GM11168 (cell line): Measurements from ENCODE around the gene ZBTB9.

Experiments
- in situ Hi-C: fragments of 300-500 bp; cut with MboI; formaldehyde crosslinking; loops from one replicate; pipeline ENCODE4 v1.12.0; 2022; ENCODE audit warnings: low sequenced_read_pairs; ENCODE audit not compliant: unreplicated experiment

ZBTB9 gene

DNA sequence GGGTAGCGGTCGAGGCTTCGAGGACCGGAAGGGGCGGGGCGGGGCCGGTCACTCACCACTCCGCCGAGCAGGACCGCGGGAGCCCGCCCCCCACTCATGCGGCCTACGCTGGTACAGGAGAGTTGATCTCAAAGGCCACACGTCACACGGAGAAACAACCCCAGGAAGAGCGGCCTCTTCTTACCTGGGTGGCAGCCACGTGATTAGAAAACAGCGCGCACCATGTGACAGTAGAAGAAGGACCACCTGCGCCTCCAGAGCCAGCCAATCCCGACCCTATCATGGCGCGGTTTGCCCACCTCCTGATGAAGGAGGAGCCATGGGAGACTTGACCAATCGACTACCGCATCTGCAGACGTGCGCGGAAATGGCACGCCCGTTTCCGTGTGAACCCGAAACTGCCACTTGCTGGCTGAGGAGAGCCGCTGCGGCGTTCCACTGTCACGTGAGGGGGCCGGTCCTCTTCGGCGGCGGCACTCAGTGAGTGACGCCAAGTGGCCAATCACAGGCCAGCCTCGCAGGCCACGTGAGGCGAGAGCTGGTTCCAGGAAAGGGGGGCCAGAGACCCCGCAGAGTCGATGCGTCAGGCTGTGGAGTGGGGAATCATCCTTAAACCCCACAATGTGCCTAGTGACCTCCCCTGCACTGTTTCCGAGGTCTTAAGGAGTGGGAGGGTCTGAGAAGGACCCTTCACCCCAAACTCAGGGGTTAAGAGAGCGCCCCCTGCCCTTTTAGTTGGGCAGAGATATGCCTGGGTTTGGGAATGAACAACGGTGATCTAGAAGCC lies 36.3 kb upstream of the ZBTB9 start, which contains the start of gene CUTA:
TSS of gene CUTA (minus strand) at position 205 of the 787 bp plus-strand sequence. CDS start at position 98, 107 bp downstream.
- in situ Hi-C loops = no loop called here

DNA sequence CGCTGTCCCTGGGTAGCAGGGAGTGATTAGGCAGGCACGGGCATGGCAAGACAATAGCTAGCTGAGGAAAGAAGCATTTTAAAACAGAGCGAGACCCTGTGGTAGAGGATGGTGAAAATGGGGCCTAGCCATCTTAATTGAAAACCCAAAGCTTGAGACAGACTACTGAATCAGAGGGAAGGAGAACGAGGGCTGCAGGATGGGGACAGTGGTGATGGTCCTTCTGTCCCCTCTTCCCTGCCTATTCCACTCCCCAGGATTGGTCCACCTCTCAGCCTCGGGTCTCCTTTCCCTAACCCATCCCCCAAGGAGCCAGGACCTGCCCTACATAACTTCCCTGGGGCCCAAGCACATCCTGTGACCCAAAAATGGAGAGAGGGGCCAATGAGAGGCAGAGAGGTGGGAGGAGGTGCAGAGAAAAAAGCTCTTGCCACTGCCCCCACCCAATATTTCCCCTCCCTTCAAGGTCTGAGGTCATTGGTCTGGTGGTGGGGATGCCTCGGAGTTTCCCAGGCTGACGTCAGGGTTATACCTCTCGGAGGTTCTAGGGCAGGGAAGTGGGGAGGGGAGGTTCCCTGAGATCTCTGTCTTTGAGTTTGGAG lies 35.6 kb upstream of the ZBTB9 start:
- in situ Hi-C loops = no loop called here

GRCh38 chr6:33419580-33420490 lies 34.5 kb upstream of the ZBTB9 start, which contains the start of gene SYNGAP1:
TSS of gene SYNGAP1 (plus strand) at chr6:33420065. CDS start at chr6:33420265, 200 bp downstream.
- in situ Hi-C loops = no loop called here

DNA sequence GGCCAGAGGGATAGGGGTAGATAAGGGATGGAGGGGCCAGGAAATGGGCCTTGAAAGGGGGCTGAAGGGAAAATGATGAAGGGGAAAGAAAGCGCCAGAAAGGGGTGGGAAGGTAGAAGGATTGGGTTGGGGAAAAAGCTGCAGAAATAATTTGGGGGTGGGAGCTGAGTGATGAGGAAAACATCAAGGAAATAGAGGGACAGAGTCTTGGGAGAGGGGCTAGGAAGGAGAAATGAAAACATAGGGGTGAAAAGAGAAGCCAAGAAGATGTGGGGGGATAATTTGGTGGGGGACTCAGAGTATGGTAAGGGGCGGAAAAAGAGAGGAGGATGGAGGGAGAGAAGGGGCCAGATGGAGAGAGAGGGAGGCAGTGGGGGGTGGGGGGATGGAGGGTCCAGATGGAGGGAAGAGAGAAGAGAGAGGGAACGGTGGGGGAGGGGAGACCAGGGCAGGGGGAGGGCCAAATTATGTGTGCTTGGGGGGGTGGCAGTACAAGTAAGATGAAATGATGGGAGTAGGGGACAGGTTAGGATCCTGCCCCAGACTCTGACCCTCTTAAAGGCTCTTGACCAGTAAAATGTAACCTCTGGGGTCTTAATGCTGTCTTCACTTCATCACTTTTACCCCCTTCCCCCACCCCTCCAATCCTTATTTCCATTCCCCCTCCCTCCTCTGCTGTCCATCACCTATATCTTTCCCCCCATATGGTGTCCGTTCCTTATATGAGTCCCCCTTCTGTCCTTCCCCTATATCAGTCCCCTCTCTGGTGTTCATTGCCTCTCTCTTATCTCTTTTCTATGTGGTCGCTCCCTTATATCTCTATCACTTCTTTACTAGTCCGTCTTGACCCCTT lies 33.7 kb upstream of the ZBTB9 start:
- in situ Hi-C loops = no loop called here

GRCh38 chr6:33421344-33421643 lies 33.1 kb upstream of the ZBTB9 start:
- in situ Hi-C loops = no loop called here

DNA sequence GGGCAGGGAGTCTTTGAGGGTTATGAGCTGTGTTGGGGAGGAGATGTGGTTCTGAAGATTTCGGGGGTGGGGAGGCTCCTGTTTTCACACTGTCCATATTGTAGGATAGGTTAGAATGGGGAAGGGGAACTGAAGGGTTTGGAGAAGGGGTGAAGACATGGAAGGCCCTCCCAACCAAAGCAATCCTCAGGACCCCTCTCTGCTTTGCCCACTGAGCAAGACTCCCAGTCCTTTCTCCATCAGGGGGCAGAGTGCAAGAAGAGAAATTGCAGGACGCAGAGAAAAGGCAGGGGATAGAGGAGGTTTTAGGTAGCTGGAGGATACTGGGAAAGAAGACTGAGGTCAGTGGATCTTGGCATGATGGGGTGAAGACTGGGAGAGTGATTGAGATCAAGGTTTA lies 30.6 kb upstream of the ZBTB9 start:
- in situ Hi-C loops = no loop called here

GRCh38 chr6:33424855-33425667 lies 29.3 kb upstream of the ZBTB9 start:
- in situ Hi-C loops = no loop called here

DNA sequence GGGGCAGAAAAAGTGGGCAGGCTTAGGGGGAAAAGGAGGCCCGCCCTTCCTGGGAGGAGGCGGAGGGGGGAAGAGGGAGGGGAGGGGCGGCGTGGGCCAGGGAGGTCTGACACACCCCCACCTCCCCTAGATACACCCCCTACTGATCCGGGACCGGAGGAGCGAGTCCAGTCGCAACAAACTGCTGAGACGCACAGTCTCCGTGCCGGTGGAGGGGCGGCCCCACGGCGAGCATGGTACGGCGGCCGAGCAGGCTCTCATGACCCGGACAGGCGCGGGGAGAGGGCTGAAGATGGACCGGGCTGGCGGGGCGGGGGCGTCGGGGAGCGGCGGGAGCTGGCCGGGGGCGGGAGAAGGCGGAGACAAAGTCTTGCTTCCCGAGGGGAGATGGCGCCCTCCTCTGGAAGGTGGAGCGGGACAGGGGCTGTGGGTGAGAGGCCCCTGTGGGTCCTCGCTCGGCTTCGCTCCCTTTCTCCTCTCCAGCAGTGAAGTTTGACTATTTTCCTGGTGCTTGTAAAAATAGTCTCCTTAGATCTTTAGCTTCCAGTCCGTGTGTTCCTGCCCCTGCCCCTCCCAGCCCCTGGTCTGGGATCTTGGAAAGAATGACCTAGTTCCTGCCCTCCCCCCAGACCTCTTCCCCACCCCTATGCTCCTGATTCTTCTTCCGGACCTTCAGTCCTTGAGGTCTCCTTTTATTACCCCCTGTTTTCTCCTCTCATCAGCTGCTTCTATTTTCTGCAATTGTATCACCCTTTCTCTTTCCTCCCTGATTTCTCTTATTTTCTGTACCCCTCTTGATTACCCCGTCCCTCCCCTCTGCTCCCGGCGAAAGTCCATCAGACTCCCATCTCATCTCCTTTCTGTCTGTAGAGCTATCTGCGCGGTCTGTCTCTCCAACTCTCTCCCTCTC lies 28.5 kb upstream of the ZBTB9 start:
- in situ Hi-C loops = no loop called here

DNA sequence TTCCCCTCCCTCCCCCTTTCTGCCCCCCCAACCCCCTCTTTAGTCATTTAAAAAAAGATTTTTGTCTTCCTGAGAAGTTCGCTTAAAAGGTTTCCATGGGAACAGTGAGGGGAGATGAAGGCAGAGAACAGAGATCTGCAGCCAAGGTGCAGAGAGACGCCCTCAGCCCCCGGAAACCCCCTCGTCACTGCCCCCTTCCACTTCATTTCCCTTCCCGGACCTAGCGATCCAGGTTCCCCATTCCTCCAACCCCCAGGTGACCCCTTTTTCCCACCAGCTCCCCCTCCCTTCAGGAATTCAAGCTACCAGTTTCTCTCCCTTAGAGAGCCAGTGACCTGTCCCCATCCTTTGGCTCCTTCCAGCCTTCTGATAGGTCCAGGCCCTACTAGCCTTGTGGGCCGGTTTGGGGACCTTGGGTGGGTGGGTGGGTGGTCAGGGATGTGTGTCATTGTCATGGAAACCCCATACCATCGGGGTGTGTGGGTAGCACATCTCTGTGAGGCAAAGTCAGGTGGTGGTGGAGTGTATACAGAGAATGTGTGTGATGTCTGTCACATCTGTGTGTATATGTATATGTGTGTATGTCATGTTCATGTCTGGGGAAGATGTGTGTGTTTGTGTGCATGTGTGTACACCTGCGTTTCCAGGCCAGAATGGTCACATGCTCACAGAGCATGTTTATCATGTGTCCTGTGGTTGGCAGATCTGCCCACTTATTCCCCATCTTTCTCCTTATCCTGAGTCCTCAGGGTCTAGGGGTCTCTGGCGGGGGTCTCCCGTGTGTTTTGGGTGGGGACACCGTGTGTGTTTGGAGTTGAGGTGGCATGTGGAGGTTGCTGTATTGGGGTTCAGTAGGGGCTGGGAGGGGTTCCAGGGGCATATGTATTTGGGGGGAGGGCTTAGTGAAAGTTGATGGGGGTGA lies 27.5 kb upstream of the ZBTB9 start:
- in situ Hi-C loops = no loop called here

DNA sequence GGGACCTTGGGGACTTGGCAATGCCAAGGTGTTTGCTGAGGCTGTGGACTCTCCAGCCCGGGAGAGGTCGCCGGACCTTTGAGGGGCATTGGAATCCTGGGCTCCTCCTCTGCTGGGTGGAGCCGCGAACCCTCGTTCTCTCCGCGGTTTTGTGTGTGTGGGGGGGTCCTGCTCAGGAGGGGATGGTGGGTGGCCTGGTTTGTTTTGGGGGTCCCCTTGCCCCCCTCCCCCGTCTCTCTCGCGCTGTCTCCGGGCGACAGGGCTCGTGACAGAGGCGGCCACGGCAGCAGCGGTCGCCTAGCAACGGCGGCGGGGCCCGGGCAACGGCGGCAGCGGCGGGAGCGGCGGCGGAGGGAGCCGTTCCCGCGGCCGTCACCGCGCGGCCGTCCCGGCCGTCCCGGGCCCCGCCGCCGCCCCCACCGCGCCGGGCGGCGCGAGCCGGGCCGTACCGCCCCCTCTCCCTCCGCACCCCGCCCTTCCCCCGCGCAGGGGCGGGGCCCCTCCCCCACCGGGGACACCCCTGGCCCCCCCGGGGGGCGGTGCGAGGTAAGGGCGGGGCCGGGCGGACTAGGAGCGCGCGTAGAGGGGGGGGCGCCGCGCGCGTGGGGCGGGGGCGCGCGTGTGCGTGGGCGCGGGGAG lies 26.7 kb upstream of the ZBTB9 start:
- in situ Hi-C loops = no loop called here

DNA sequence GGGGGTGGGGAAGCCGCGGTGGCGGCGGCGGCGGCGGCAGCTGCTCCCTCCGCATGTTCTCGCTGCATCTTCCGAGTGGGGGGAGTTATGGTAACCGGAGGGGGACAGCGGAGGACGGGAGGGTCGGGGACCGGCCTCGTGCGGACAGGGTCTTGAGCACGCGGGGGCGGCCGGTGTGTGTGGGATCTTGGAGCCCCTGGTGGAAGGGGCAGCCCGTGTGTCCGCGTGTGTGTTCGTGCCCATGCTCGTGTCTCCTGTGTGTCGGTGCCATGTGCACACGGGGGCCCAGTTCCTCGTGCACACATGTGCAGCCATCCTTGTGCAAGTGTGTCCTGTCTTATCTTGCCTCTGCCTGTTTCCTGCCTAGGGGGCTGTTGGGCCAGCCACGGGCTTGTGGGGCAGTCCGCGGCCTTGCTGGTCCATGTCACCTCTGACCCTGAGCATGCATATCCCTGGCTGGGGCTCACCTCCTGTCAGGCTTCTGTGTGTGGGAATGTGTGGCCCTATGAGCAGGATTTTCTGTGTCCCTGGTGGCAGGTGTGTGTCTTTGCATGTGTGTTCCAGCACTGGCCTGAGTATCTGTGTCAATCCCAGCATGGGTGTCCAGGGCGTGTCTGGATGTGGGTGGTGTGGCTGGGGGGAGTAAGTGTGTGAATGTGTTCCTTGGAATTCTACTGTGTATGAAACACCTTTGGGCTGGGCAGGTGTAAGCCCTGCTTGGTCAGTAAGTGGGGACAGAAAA lies 26.0 kb upstream of the ZBTB9 start:
- in situ Hi-C loops = no loop called here

- in situ Hi-C loops = no loop called here
These were observed 25.2 kb upstream of the ZBTB9 start for GRCh38 chr6:33428966-33429749.

- in situ Hi-C loops = no loop called here
These were observed 24.7 kb upstream of the ZBTB9 start for GRCh38 chr6:33429750-33430052.

GRCh38 chr6:33430334-33430733 lies 24.0 kb upstream of the ZBTB9 start:
- in situ Hi-C loops = no loop called here
